Keratinocyte (primary cell): ENCODE data around the gene IL17RC.

Experiments
- EZH2 ChIP-seq: IDR thresholded peaks from one replicate; pipeline ENCODE4 v1.6.1; 2012; ENCODE audit warnings: inconsistent platforms, mild to moderate bottlenecking, low read length, moderate library complexity
- TF ChIP-seq, protein P1 (sequence below), 3 experiments: IDR thresholded peaks in 1 of 3; conservative IDR thresholded peaks in 1 of 3; optimal IDR thresholded peaks in 1 of 3; 2 replicates in 2 of 3; 3 replicates in 1 of 3; pipeline versions ENCODE3 to v1.5.1; 2011; ENCODE audit warnings: low read length in 3 of 3, mild to moderate bottlenecking in 3 of 3, moderate library complexity in 2 of 3, control low read depth in 1 of 3, inconsistent platforms in 1 of 3; ENCODE audit not compliant: insufficient read depth in 2 of 3; ENCODE audit errors: extremely low read depth in 1 of 3

DNA sequence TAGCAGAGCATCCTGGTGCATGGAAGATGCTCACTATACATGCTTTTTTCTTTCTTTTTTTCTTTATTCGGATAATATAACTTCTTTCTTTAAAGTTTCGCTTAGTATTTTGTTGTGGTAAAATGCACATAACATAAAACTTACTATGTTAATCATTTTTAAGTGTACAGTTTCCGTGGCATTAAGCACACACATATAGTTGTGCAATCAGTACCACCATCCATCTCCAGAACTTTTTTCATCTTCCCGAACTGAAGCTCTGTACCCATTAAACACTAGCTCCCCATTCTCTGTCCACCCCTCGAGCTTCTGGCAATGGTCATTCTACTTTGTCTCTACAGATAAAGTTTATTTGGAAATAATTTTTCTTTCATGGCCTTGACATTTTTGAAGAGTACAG is 27.5 kb upstream of the IL17RC start:
- TF ChIP-seq, protein P1, sequence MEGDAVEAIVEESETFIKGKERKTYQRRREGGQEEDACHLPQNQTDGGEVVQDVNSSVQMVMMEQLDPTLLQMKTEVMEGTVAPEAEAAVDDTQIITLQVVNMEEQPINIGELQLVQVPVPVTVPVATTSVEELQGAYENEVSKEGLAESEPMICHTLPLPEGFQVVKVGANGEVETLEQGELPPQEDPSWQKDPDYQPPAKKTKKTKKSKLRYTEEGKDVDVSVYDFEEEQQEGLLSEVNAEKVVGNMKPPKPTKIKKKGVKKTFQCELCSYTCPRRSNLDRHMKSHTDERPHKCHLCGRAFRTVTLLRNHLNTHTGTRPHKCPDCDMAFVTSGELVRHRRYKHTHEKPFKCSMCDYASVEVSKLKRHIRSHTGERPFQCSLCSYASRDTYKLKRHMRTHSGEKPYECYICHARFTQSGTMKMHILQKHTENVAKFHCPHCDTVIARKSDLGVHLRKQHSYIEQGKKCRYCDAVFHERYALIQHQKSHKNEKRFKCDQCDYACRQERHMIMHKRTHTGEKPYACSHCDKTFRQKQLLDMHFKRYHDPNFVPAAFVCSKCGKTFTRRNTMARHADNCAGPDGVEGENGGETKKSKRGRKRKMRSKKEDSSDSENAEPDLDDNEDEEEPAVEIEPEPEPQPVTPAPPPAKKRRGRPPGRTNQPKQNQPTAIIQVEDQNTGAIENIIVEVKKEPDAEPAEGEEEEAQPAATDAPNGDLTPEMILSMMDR (optimal IDR thresholded peaks at IDR 0.05 in 1 of 3, IDR thresholded peaks at IDR 0.05 in 1 of 3, conservative IDR thresholded peaks at IDR 0.05 in 1 of 3; ENCODE audit: extremely low read depth in 1 of 3, insufficient read depth in 2 of 3, low read length in 3 of 3), result no peak
- TF ChIP-seq EZH2, result no peak
